Suppressor macrophage treated with lipopolysaccharide for 4 hours (primary cell): ENCODE measurements around the gene NEDD8.

Experiments used
- DNase-seq: peaks from one replicate; pipeline ENCODE4 v3.0.0-alpha.2; 2020

NEDD8 gene

DNA sequence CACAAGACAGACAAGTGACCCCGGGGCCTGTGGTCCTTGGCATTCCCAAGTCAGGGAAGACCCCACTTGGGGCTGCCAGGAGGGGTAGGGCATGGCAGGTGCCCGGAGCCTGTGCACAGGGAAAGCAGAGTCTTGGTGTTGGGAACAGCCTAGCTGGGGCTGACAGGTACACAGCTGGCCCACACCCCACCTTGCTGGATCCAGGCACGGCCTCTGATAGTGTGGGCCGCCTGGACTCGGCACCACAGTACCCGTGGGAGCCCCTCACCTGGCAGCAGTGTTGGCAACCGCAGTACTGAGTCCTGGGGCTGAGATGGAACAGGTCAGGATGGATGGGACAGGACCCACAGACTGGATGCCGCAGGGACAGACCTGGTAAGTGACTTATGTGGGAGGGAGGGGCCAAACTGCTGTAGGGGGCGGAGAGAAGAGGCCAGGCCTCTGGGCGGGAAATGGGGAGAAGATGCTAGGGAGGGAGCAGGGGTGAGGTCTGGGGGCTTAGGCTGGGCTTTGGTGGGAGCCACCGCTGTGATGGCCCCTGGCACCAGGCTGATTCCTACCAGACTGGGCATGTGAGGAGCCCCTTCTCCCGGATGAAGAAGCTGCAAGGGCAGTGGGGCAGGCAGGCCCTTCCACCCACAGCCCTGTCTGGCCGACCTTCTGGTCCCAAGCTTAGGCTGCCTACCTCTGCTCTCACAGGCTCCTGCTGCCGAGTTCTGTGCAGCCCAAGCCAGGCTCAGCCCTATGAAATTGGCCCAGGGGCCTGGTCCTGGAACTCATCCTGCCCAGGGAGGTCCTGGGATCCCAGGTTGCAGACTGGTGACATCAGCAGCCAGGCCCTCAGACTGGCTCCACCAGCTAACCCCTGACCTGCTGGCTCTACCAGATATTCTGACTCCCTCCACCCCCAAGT, 30.9 kb upstream of the NEDD8 start, which contains the start of gene TGM1:
TGM1 (minus strand) TSS at position 357 of the 913 bp plus-strand sequence. CDS start 825 bp downstream, outside the sequence.
- DNase-seq = no peak

DNA sequence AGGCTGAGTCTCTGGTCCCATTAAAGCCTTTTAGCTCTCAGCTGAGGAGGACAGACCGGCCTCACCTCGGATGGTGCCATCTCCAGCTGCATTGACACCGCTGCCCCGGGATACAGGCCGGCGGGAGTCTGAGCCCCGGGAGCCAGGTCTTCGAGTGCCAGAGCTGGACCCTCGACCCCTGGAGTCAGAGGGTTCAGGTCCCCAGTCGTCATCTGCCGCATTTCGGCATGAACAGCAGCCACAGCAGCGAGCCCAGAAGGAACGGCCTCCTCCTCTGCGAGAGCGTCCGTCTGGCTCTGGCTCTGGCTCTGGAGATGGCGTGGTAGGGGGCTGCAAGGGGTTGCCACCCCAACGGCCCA, 29.8 kb upstream of the NEDD8 start:
- DNase-seq = no peak

DNA sequence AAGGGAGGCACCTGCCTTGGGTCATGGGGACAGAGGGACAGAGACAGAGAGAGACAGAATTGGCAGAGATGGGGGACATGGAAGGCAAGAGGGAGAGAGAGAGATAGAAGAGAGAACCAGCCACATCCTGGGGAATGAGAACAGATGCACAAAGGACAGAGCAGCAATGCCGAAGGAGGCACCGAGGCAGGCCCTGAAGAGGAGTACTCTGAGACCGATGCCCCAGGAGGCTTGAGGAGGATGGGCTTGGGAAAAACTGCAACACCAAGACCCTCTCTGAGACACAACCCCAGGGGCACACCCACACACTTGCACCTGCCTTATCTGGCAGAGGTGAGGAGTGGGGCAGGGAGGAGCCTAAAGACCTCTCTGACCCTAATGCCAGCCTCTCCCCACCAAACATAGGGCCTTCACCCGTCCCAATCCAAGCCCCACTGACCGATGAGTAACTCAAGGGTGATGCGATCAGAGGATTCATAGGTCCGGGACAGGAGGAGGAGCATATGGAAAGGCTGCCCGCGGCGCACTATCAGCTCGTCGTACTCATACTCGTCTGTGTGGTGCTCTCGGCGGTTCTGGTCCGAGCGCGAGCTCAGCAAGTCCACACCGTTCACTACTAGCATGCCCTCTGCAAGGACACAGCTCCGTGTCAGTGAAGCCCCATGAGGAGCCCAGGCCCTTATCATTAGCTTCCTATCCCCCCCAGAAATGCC, 29.2 kb upstream of the NEDD8 start:
- DNase-seq = no peak

DNA sequence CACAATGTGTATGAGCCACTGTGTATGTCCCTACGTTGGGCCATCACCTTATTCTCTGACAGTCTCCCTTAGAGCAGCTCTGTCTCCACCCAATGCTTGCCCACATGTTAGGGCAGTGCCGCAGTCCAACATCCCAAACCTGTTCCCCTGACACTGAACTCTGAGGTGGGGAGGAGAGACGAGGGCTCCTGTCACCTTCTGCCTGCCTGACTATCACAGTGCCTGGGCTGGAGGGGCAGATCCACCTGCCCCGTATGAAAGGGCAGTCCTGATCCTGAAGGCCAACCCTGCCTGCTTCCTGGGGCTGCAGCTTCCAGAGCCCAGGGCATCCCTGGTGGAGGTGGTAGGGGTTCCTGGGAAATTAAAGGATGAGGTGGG, 28.6 kb upstream of the NEDD8 start:
- no peak for DNase-seq

DNA sequence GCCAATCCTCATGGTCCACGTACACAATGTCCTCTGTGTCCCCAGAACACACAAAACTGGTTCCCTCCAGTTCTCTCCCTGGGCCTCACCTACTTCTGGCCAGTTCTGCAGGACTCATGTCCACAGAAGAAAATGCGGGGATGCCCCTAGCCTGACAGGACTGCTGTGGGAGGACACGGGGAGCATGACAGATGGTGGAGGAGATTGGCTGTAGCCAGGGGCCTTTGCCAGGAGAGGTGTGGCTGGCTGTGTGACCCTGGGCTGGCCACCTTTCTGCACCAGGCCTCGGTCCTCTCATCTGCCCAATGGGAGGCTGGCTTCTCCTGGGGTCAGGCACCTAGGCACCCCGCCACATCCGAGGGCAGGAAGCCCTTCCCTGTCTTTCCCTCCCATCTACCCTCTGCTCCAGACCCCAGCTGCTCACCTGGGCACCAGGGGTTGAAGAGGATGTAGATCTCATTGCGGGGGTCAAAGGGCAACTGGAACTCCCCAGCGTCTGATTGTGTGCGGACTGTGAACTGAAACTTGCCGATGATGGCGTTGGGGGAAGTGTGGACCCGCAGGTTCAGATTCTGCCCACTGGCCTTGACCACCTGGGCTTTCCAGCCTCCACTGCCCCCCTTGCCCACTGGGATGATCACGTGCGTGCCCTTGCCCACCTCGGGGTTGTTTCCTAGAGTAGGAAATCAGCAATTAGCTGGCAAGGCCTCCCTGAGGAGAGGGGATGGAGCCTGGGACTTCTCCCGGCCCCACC, 28.0 kb upstream of the NEDD8 start:
- DNase-seq = no peak

DNA sequence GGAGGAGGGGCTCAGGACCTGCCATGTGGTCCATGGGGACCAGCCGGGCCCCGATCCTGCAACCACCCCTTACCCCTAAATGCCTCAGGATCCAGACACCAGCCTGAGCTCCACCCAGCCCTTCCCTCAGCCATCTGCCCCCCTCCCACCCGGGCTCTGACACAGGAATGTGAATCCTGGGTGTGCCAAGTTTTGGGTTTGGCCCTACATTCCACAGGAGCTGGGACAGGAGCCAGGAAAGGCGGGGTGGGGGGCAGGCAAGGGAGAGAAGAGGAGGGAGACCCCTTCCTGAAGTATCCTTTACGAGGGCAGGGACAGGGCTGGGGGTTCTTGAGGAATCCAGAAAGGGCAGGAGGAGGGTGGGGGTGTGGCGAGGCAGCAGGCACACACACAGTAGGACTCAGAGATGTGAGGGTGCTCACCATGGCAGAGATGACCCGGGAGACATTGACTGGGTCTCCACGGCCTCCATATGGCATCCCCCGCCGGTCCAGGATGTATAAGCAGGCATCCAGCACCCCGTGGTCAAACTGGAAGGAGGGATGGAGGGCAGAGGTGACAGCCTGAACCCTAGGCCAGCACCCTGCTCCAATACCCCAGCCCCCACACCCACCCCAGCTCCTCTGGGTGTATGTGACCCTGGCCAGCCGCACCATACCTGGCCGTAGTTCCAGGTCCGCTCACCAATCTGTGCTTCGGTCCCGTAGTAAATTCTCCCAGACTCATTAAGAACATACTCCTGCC, 27.3 kb upstream of the NEDD8 start:
- DNase-seq = no peak

DNA sequence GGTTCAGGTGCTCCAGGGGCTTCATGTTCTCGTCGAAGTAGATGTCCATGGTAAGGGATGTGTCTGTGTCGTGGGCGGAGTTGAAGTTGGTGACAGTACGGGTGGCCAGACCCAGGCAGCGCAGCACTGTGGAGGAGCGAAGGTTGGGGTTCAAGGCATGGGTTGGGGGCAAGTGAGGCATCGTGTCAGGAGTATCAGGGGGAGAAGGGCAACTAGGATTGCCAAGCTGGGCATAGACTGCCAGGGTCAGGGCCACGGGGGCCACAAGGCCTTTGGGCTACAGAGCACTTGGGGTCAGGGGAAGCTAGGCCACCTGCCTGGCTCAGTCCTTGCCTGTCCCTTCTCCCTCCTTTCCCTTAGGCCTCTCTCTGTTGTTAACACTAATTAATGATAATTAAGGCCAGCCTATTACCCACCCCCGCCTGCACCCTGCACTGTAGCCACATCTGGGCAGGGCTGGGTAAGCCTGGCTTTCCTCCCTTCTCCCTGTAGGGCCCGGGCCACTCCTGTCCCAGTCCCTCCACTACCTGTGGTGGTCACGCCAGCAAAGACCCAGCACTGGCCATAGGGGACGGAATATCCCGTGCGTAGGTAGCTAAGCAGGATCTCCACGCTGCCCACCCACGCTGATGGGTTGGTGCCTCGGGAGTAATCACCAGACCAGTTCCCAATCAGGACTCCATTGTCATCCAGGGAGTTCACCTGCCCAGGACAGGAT, 26.5 kb upstream of the NEDD8 start:
- DNase-seq = no peak

DNA sequence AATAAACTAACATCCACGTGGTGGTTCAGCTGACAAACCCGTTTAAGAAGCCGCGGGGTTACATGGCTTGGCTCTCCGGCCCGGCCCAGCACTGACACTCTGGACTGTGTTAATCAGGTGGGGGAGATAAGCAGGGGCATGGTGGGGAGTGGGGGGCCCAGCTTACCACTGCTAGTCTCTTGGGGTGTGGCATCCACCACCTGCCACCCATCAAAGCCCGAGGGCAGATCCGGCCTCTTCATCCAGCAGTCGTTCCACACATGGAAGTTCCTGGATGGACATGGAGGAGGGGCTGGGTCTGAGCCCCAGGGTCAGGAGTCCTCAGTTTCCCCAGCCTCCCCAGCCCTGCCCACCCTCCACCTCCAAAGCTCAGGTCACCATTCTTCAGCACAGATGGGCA, 26.0 kb upstream of the NEDD8 start:
- DNase-seq = no peak

DNA sequence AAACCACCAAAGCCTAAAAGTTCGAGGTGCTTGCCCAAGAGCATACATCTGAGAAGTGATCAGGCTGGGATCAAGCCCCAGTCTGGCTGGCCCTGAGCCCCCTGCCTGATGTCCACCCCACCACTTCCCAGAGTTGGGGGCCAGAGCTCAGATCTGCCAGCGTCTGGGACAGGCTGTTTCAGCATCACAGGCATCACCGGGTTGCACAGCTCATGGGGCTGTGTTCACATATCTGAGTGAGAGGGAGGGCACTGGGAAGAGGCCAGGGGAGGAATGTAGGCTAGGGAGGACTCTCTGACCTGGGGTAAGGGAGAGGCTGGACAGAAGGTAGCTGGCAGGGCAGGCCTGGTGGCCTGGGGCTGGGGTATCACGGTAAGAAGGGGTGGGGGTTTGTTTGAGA, 24.8 kb upstream of the NEDD8 start:
- DNase-seq = no peak

DNA sequence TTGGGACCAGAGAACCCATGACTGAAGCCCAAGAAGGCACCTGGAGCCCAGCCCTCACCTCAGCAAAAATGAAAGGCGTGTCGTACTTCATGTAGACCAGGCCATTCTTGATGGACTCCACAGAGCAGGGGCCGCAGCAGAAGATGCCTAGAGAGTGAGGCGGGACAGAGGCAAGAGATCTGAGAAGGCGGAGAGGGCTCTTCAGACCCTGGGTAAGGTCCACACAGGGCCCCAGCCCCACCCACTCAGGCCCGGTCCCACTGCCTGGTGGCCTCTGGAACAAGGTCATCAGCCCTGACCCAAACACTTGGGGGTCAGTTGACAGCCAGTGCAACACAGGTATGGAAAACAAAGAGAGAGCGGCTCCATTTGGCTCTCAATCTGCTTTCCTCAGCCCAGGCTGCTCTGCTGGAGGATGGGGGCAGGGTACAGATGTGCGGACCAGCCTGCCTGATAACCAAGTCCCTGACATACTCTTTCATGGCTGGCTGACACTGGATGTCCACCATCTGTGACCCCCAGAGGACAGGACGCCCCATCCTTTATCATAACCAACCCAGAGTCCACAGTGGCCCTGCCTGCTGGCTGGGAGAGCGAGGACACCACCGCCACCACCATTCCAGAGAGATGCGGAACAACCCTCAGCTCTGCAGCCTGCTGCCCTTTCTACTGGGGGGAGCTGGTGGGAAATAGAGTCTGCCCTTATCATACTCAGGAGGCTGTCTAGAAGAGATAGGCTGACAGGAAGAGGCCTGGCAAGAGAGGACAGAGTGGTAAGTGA, 24.0 kb upstream of the NEDD8 start:
- no peak for DNase-seq

DNA sequence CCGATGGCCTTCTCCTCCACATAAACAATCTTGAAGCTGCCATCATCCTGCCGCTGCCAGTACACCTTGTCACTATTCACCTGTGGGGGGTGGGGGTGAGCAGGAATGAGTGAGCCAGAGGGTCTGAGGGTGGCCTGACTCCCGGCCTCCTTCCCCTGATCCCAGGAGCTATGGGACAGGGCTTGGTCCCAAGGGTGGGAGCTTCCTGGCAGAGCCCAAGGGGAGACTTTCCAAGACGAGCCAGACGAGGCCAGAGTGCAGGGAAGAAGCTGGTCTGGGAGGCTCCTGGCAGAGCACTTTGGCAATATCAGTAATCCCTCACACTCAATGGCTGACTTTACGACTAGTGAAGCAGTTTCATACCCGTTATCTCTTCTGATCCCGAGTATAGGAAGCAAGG, 23.3 kb upstream of the NEDD8 start:
- DNase-seq = no peak

DNA sequence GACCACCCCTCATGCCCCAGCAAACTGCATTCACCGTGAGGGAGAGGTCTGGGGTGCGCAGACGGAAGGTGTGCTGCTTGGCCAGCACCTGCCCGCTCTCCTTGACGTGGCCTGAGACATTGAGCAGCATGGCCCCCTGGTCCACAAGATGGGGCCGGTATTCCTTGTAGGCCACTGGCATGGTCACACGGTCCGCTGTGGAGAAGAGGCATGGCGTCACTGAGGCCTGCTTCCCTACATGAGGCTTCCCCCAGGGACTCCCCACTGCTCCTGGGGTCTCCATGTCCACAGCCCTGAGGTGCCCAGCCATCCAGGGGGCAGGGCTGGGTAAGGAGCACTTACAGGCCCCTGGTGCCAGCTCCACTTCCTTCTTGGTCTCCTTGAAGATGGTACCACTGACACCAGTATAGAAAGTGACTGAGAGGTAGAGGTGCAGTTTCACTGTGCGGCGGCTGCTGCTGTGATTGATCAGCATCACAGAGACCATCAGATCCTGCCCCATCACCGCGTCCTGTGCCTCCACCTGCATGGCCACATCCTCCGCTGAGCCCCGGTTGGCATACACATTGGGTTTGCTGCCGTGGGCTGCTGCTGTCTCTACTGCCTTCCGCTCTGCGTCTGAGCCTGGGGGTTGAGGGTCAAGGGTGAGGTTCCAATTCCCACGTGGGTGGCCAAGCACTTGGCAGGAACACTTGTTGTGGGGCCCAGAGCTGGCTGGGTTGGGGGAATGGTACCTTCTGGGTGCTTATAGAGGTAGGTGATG, 22.6 kb upstream of the NEDD8 start:
- DNase-seq = no peak

DNA sequence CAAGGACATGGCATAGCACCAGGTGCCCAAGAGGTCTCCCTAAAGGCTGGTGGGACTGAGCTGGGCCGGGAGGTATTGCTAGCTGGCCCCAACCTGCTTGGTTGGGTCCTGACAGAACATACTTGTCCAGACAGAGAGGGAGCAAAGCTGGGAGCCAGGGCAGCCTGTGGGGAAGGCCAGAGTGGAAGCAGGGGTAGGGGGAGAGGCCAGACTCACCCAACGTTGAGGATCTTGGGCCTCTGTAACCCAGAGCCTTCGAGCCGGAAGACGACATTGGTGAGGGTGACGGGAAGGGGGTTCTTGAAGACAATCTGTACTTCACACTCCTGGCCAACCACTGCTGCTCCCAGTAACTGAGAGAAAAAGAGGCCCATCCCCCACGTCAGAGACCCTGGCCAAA, 21.8 kb upstream of the NEDD8 start:
- DNase-seq = no peak

DNA sequence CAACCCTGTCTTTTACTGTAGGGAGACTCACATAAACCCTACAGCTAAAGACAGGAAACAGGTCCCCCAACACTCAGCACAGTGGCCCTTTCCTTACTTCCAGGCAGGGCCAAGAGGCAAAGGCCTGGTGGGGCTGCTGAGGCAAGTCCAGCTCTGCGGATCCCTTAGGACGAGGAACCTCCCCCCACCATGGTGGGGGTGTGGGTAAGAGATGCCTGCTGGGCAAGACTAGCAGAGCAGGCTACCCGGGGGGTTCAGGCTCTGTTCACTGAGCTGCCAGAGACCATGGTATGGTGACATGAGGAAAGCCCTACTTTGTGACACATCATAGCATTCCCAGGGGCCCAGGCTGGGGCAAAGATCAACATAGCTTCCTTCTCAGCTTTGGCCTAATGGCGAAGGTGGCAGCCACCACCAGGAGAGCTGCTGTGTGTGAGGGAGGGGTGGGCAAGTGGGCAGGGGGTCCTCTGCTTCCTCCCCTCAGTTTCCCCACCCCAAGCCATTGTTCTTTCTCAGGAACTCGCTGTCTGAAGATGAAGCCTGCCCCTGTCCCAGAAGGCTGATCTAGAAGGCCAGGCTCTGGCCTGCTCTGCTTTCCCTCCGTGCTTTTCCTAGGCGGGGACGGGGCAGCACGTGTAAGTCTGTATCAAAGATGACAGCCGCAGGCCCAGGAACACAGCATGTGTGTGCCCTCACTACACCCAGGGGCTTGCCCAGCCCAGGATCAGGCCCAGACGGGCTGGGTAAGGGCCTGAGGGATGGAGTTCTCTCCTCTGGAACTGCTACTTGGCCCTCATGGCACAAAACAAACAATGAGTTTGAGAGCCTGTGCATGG, 20.3 kb upstream of the NEDD8 start:
- DNase-seq = no peak

DNA sequence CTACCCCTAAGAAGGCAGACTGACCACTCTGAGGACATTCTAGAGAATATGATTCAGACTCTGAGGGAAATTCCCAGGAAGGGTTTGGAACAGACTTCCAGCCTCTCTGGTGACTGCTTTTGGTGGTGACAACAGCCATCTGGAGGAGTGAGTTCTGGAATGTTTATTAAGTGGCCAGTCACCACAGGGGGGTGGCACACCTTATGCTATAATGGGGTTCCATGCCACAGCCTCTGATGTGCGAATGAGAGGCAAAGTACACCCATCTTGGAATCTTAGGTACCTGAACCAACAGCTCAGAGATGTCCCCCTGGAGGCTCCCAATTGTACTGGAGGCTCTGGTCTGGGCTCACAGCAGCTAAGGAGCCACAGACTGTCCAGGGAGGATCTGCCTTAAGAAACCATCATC, 19.7 kb upstream of the NEDD8 start:
- peak; percentile 48 for DNase-seq

DNA sequence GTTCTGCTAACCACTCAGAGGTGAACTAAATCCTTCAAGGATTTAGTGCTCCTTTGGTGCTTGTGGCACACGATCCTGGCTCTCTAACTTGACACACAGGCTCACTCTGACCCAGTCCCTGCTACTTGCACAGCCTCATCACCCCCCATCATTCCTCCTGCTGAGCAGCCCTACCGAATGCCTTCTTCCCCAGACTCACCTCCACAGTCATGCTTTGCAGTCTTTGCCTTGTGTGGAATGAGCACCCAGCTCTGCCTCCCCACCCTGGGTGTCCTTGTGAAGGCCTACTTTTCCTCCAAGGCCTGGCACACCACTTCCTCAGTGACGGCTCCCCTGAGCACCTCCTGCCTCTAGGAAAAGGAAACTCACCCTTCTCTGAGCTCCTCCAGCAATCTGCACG, 18.2 kb upstream of the NEDD8 start:
- DNase-seq = no peak

DNA sequence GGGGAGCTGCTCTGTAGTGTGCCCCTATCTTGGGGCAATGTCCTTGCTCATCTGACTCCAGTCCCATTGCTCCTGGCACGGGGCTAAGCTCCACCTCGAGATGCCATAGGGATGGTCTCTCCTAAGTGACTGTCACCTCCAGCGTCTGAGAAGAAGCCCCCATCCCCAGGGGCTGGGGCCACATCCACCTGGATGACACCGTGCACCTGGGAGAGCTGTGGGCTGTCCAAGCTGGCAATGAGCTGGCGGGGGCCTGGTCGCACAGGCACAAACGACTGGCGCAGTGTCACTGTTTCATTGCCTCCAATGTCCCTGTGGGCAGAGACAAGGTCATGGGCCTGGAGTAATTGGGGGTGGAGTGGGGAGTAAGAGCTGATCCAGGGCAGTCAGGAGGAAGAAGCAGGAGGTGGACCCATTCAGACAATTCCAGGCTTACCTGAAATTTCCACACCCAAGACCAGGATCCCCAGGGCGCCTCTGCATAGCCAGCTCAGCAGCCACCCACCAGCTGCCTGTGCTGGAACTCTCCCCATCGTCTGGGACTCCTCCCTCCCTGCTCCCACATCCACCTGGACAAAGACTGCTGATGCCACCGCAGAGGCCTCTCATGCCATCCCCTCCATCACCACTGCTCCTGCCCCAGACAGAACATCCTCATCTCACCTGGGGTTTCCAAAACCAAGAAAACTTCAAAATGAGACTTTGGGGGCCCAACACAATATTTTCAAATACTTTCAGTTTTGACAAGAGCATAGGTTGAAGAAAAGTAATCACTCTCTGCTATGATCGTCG, 17.3 kb upstream of the NEDD8 start:
- no peak for DNase-seq

DNA sequence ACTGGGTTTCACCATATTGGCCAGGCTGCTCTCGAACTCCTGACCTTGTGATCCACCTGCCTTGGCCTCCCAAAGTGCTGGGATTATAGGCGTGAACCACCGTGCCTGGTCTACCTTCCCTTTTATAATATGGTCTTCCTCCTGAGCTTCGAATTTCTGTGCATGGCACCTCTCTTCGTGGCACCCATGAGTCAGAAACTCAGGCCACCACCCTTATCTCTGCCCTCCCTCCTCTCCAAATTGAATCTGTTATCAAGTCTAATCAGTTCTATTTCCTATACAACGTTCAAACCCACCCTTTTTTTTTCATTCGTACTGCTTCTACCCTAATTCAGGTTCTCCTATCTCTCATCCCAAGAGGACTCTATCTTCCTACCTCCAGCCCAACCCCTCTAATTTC, 15.3 kb upstream of the NEDD8 start:
- DNase-seq = no peak

DNA sequence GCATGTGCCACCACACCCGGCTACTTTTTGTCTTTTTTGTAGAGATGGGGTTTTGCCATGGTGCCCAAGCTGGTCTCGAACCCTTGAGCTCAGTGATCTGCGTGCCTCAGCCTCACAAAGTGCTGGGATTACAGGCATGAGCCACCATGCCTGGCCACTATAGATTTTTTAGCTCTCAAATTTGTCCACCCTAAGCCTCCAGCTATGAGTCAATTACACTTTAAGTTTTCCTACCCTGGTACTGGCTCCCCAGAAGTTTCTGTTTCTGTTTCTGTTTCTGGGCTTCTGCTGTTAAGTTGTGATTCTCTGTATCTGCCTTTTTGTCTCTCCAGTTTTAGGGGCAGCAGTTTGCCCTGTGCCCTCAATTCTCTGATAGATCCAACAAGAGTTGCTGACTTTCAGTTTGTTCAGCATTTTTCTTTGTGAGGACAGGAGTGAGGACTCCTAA, 14.6 kb upstream of the NEDD8 start:
- peak; percentile 80 for DNase-seq
